ENCODE data around the gene TTC34.
"Not testable (repeated sequence)": the region's sequence is repeated elsewhere in the genome, so short reads cannot be mapped to it uniquely, and the experiment has no call there.

Gene TTC34

GRCh38 chr1:2759433-2759832 is 42.1 kb downstream of the TTC34 start:
- DNase-seq = not testable (repeated sequence)

GRCh38 chr1:2757519-2757918 is 44.0 kb downstream of the TTC34 start:
- DNase-seq = not testable (repeated sequence)

- not testable (repeated sequence) for DNase-seq
Observed at GRCh38 chr1:2755426-2755825, 46.1 kb downstream of the TTC34 start.

GRCh38 chr1:2754597-2754996 is 46.9 kb downstream of the TTC34 start:
- DNase-seq = not testable (repeated sequence)

GRCh38 chr1:2752503-2752902 is 49.0 kb downstream of the TTC34 start:
- DNase-seq = not testable (repeated sequence)

GRCh38 chr1:2751866-2752265 is 49.6 kb downstream of the TTC34 start:
- DNase-seq = not testable (repeated sequence)

GRCh38 chr1:2750766-2751730 is 50.4 kb downstream of the TTC34 start:
- DNase-seq = not testable (repeated sequence)

- DNase-seq = not testable (repeated sequence)
Observed at GRCh38 chr1:2750041-2750680, 51.3 kb downstream of the TTC34 start.

GRCh38 chr1:2748626-2749025 is 52.9 kb downstream of the TTC34 start:
- DNase-seq = not testable (repeated sequence)

- not testable (repeated sequence) for DNase-seq
Observed at GRCh38 chr1:2694796-2695195, 106.7 kb downstream of the TTC34 start.

- not testable (repeated sequence) for DNase-seq
Observed at GRCh38 chr1:2690180-2690579, 111.3 kb downstream of the TTC34 start.

GRCh38 chr1:2688336-2688665 is 113.2 kb downstream of the TTC34 start:
- DNase-seq = not testable (repeated sequence)

- DNase-seq = not testable (repeated sequence)
Observed at GRCh38 chr1:2687638-2688335, 113.7 kb downstream of the TTC34 start.

GRCh38 chr1:2687174-2687591 is 114.3 kb downstream of the TTC34 start:
- DNase-seq = not testable (repeated sequence)

- not testable (repeated sequence) for DNase-seq
Observed at GRCh38 chr1:2686091-2686863, 115.2 kb downstream of the TTC34 start.

- not testable (repeated sequence) for DNase-seq
Observed at GRCh38 chr1:2685671-2686070, 115.8 kb downstream of the TTC34 start.

GRCh38 chr1:2684878-2685277 is 116.6 kb downstream of the TTC34 start:
- not testable (repeated sequence) for DNase-seq

- peak; percentile 10 for DNase-seq
Observed at GRCh38 chr1:2684000-2684399, 117.5 kb downstream of the TTC34 start.

GRCh38 chr1:2683321-2683741 is 118.2 kb downstream of the TTC34 start:
- DNase-seq = not testable (repeated sequence)

GRCh38 chr1:2682879-2683278 is 118.6 kb downstream of the TTC34 start:
- not testable (repeated sequence) for DNase-seq

GRCh38 chr1:2676726-2677125 is 124.8 kb downstream of the TTC34 start:
- DNase-seq = not testable (repeated sequence)

GRCh38 chr1:2671656-2672055 is 129.8 kb downstream of the TTC34 start:
- DNase-seq = not testable (repeated sequence)
